SU-DHL-6 (cell line): ENCODE measurements around the gene PDIK1L.

ENCODE experiments used
- H2AFZ ChIP-seq: fragments of 200-600 bp; sonication (generic); 2 replicates; pipeline ENCODE4 v1.6.1; 2014; ENCODE audit warnings: low read depth, mild to moderate bottlenecking, moderate library complexity, mixed read lengths, antibody characterized with exemption, low read length; ENCODE audit not compliant: severe bottlenecking
- H3F3A ChIP-seq: fragments of 200-600 bp; shearing (Covaris generic); 2 replicates; pipeline ENCODE4 v1.6.0; 2016; ENCODE audit warnings: antibody characterized with exemption, mild to moderate bottlenecking; ENCODE audit not compliant: insufficient read depth
- H3K27ac ChIP-seq: fragments of 200-600 bp; sonication (generic); 2 replicates; pipeline ENCODE4 v1.5.1; 2016; ENCODE audit warnings: low read depth, mild to moderate bottlenecking, low read length, moderate library complexity, mixed read lengths
- H3K27me3 ChIP-seq: fragments of 200-600 bp; sonication (generic), shearing (Covaris generic); 2 replicates; pipeline ENCODE4 v1.6.0; 2014; ENCODE audit warnings: mild to moderate bottlenecking, low read length
- H3K36me3 ChIP-seq: fragments of 200-600 bp; sonication (generic); 2 replicates; pipeline ENCODE4 v1.6.1; 2014; ENCODE audit warnings: mild to moderate bottlenecking, low read length, mixed read lengths
- H3K4me2 ChIP-seq: fragments of 300-600, 200-600 bp; shearing (Covaris generic), sonication (generic); 2 replicates; pipeline ENCODE4 v1.6.0; 2014; ENCODE audit warnings: low read length, low read depth, mild to moderate bottlenecking; ENCODE audit not compliant: poor library complexity, severe bottlenecking
- H3K4me3 ChIP-seq: fragments of 200-600 bp; sonication (generic); 2 replicates; pipeline ENCODE4 v1.5.1; 2014; ENCODE audit warnings: antibody characterized with exemption, low read length, mild to moderate bottlenecking, mixed read lengths; ENCODE audit not compliant: insufficient read depth, poor library complexity, severe bottlenecking
- H3K79me2 ChIP-seq: fragments of 200-600 bp; sonication (generic); 2 replicates; pipeline ENCODE4 v1.6.1; 2014; ENCODE audit warnings: mild to moderate bottlenecking, low read length, moderate library complexity; ENCODE audit not compliant: insufficient read depth
- H3K9ac ChIP-seq: fragments of 200-600 bp; sonication (generic); 2 replicates; pipeline ENCODE4 v1.7.0; 2014; ENCODE audit warnings: mild to moderate bottlenecking, low read length
- H3K9me2 ChIP-seq: fragments of 200-600 bp; sonication (generic); replicated peaks from 2 replicates; pipeline ENCODE4 v1.6.1; 2014; ENCODE audit warnings: low read length; ENCODE audit not compliant: insufficient read depth
- H3K9me3 ChIP-seq: fragments of 200-600 bp; sonication (generic); 2 replicates; pipeline ENCODE4 v1.6.1; 2014; ENCODE audit warnings: low read length, mixed read lengths; ENCODE audit not compliant: insufficient read depth
- H4K20me1 ChIP-seq: fragments of 200-600 bp; sonication (generic); 2 replicates; pipeline ENCODE4 v1.6.1; 2014; ENCODE audit warnings: low read depth, mild to moderate bottlenecking, antibody characterized with exemption, low read length, moderate library complexity, mixed read lengths
- EZH2phosphoT487 ChIP-seq: fragments of 200-600 bp; sonication (generic), shearing (Covaris generic); conservative IDR thresholded peaks from 2 replicates; pipeline ENCODE4 v1.6.1; 2018; ENCODE audit warnings: mild to moderate bottlenecking, antibody characterized with exemption, low read length, moderate library complexity, mixed read lengths
- TF ChIP-seq, protein P1 (sequence below): fragments of 200-600 bp; sonication (generic); IDR thresholded peaks from one replicate; pipeline ENCODE4 v1.5.1; 2017; ENCODE audit warnings: antibody characterized with exemption, mild to moderate bottlenecking, low read length, moderate library complexity; ENCODE audit not compliant: insufficient read depth, poor library complexity, severe bottlenecking

Gene PDIK1L

DNA sequence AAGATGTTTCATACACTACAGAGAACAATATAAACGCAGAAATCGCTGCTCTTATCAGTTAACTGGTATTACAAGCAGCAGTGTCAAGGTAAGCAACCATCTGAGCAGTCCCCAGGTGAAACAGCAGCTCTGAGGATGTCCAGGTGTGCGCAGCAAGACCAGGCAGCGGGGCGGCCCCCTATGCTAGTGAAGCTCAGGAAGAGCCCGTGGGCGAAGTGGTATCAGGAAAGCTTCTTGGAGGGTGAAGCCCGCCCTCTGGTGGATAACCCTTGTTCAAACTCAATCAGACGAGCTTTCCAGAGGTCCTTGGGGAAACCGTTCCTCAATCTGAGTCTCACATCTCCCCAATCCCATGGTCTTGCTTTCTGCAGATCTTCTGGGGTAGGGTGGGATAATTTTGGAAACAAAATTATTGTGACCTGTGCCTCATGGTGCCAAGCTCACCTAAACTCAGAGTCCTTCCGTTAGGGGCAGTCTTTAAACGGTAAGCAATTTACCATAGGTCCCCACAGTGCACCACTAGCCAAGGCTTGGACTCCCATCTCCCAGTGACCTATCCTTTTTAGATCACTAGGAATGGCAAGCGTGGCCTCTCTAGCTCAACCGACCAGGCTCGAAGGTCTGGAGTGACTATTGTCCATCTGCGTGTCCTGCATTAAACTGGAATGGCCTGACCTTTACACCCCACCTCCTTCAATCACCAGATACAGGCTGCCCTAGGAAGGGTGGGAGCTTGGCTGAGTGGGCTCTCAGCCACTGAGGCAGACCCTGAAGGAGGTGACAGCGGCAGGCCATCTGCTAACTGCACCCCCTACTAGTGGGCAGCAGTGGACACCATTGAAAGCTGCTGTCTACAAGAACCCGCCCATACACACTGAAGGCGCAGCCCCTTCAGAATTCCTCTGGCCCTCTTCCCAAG, 33.7 kb downstream of the PDIK1L start:
- Histone ChIP-seq H3K4me2 (no peak overlapping the region), H4K20me1 (no peaks in the 10 kb centered on the region), H3K9ac (no peak overlapping the region), H3K9me2 (no peaks in the 10 kb centered on the region), H3K79me2 (no peaks in the 10 kb centered on the region), H3K27me3 (no peaks in the 10 kb centered on the region), H3K36me3 (no peaks in the 10 kb centered on the region), H2AFZ (no peak overlapping the region), H3K4me3 (no peak overlapping the region), H3F3A (no peaks in the 10 kb centered on the region; the same call in 1 of the 2 replicates), H3K9me3 (no peaks in the 10 kb centered on the region), H3K27ac (no peak overlapping the region)
- no peak for TF ChIP-seq EZH2phosphoT487
- TF ChIP-seq, protein P1, sequence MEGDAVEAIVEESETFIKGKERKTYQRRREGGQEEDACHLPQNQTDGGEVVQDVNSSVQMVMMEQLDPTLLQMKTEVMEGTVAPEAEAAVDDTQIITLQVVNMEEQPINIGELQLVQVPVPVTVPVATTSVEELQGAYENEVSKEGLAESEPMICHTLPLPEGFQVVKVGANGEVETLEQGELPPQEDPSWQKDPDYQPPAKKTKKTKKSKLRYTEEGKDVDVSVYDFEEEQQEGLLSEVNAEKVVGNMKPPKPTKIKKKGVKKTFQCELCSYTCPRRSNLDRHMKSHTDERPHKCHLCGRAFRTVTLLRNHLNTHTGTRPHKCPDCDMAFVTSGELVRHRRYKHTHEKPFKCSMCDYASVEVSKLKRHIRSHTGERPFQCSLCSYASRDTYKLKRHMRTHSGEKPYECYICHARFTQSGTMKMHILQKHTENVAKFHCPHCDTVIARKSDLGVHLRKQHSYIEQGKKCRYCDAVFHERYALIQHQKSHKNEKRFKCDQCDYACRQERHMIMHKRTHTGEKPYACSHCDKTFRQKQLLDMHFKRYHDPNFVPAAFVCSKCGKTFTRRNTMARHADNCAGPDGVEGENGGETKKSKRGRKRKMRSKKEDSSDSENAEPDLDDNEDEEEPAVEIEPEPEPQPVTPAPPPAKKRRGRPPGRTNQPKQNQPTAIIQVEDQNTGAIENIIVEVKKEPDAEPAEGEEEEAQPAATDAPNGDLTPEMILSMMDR = peak; percentile 70

DNA sequence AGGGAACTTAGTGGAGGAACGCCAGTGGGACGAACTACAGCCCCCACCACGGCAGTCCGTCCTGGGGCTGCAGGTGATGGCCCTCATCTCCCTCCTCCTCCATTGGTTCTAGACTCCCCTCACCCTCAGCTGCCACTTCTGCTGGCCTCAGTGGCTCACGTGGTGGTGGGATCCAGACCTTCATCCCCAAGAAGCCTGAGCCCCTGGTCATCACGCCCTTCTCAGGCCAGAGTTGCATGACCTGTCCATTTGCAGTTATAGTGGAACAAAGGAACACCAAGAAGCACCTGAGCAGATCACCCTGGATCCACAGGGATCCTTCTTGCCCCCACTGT, 34.3 kb downstream of the PDIK1L start:
- Histone ChIP-seq H3K9me2 (no peaks in the 10 kb centered on the region), H3K79me2 (no peaks in the 10 kb centered on the region), H4K20me1 (no peaks in the 10 kb centered on the region), H3K9ac (no peak overlapping the region), H3F3A (no peaks in the 10 kb centered on the region; the same call in 1 of the 2 replicates), H3K27me3 (no peaks in the 10 kb centered on the region), H3K36me3 (no peaks in the 10 kb centered on the region), H2AFZ (no peak overlapping the region), H3K4me3 (no peak overlapping the region), H3K27ac (no peak overlapping the region), H3K4me2 (no peak overlapping the region), H3K9me3 (no peaks in the 10 kb centered on the region)
- TF ChIP-seq, protein P1 = no peak
- TF ChIP-seq EZH2phosphoT487 = no peak

DNA sequence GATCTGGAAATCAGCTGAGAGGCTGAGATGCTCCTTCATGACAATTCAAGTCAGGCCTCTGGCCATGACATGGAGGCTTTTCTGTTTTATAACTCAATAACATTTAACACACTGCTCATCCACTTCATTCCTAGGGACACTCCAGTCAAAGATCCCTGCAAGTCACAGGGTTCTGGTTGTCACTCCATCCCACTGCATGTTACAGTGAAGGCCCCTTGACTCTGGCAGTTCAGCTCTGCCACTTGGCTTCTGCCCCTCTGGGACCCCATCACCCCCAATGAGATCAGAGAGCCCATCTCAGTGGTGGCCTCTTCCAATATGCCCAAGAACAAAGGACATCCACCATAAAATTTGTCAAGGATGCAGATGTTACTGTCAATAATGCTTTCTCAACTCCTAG, 37.3 kb downstream of the PDIK1L start:
- Histone ChIP-seq H3K27me3 (no peaks in the 10 kb centered on the region), H3K36me3 (no peaks in the 10 kb centered on the region), H3K9me3 (no peaks in the 10 kb centered on the region), H4K20me1 (no peaks in the 10 kb centered on the region), H3K79me2 (no peaks in the 10 kb centered on the region), H3K9ac (no peak overlapping the region), H2AFZ (no peak overlapping the region), H3F3A (no peaks in the 10 kb centered on the region; the same call in 1 of the 2 replicates), H3K4me2 (no peak overlapping the region), H3K9me2 (no peaks in the 10 kb centered on the region), H3K27ac (no peak overlapping the region), H3K4me3 (no peak overlapping the region)
- no peak for TF ChIP-seq EZH2phosphoT487
- TF ChIP-seq, protein P1 = no peak
